ENCODE results near the gene PELI1.

DNA sequence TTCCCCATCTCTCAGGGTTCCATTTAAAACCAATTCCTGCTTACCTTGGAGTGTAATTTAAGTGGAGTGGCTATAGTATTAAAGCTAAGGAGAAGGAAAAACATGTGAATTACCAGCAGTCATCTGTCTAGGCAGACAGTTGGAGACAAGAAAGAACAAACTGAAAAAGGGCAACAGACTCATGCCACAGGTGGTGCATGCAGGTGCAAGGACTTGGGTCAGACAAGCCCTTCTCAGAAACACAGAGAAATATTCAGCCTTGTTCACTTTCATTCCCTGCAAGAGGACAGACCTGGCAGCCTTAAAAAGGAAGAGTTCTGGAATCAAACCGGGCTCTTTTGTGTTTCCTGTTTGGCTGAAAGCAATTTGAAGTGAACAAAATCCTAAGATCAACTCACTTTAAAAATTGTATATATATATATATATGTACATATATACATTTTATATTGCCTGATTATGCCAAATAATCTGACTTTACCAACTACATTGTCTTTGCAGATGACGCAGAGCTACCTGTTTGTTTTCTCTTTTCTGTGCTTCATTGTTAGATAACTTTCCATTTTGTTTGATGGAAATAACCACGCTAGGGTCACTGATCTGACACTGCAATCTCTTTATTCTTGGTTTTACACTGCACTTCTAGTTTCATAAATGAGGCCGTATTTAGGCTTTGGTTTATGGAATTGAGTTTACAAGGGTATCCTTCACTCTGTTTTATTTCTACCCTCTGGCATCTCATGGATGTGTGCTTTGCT, 89.9 kb downstream of the PELI1 start:
- TF ChIP-seq, protein P1, sequence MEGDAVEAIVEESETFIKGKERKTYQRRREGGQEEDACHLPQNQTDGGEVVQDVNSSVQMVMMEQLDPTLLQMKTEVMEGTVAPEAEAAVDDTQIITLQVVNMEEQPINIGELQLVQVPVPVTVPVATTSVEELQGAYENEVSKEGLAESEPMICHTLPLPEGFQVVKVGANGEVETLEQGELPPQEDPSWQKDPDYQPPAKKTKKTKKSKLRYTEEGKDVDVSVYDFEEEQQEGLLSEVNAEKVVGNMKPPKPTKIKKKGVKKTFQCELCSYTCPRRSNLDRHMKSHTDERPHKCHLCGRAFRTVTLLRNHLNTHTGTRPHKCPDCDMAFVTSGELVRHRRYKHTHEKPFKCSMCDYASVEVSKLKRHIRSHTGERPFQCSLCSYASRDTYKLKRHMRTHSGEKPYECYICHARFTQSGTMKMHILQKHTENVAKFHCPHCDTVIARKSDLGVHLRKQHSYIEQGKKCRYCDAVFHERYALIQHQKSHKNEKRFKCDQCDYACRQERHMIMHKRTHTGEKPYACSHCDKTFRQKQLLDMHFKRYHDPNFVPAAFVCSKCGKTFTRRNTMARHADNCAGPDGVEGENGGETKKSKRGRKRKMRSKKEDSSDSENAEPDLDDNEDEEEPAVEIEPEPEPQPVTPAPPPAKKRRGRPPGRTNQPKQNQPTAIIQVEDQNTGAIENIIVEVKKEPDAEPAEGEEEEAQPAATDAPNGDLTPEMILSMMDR (IDR thresholded peaks at IDR 0.05; ENCODE audit: poor library complexity) = no peak
- TF ChIP-seq EZH2 (IDR thresholded peaks at IDR 0.05; ENCODE audit: borderline replicate concordance) = no peak

Data from hepatocyte (in vitro differentiated cells).